Lung (tissue), 12 donors: ENCODE results near the gene CCDC80. TPM values are rescaled to one million over a fixed set of nuclear protein-coding genes. Genes with fewer than 3 reads are reported as not detected.

Source experiments
- ATAC-seq: fragments of 200-7000 bp; cut with Tn5 transposase; one replicate; pipeline ENCODE4 v1.9.1; 2020; ENCODE audit warnings: moderate number of reproducible peaks; ENCODE audit not compliant: insufficient read depth, low FRiP score
- DNase-seq, 3 donors: peaks; one replicate each; pipeline ENCODE4 v3.0.0-alpha.2; 2013 to 2017
- H3K27ac ChIP-seq, 2 donors: one replicate each; pipeline ENCODE4 v1.5.1; 2013; ENCODE audit warnings: mild to moderate bottlenecking in 2 of 2, moderate library complexity in 2 of 2, control low read depth in 1 of 2, inconsistent platforms in 1 of 2, low read depth in 1 of 2, low read length in 1 of 2
- H3K27me3 ChIP-seq, 3 donors: one replicate each; pipeline ENCODE4 v1.5.1; 2013; ENCODE audit warnings: low read length in 2 of 3; ENCODE audit not compliant: control insufficient read depth in 3 of 3, insufficient read depth in 3 of 3
- H3K36me3 ChIP-seq, 4 donors: one replicate each; pipeline ENCODE4 v1.5.1; 2013; ENCODE audit warnings: low read length in 4 of 4, mild to moderate bottlenecking in 1 of 4, moderate library complexity in 1 of 4; ENCODE audit not compliant: control insufficient read depth in 4 of 4, insufficient read depth in 4 of 4
- H3K4me1 ChIP-seq, 5 donors: one replicate each; pipeline ENCODE4 v1.5.1; 2013; ENCODE audit warnings: low read length in 5 of 5, mild to moderate bottlenecking in 2 of 5, moderate library complexity in 1 of 5; ENCODE audit not compliant: control insufficient read depth in 5 of 5, insufficient read depth in 5 of 5
- H3K4me3 ChIP-seq: one replicate; pipeline ENCODE4 v1.5.1; 2013; ENCODE audit warnings: mild to moderate bottlenecking, control low read depth, moderate library complexity
- H3K9ac ChIP-seq, 2 donors: one replicate each; pipeline ENCODE4 v1.5.1; 2013; ENCODE audit warnings: low read length in 2 of 2, control low read depth in 1 of 2; ENCODE audit not compliant: insufficient read depth in 1 of 2
- H3K9me3 ChIP-seq, 4 donors: one replicate each; pipeline ENCODE4 v1.5.1; 2013; ENCODE audit warnings: low read length in 3 of 4, mild to moderate bottlenecking in 1 of 4, moderate library complexity in 1 of 4; ENCODE audit not compliant: control insufficient read depth in 4 of 4, insufficient read depth in 3 of 4
- WGBS, 2 donors: extraction: QIAGEN DNeasy Blood & Tissue Kit; methylation state at CpG; one replicate each; pipeline ENCODE4 v1.1.7; 2013; 5-methylcytosine and 5-hydroxymethylcytosine counted together
- polyA plus RNA-seq, 2 donors: library from polyadenylated mRNA; stranded (reverse); fragments of 200-250 nt; gene quantifications; one replicate each; pipeline ENCODE4 v1.2.1, GENCODE V29; 2013
- total RNA-seq, 2 donors: library from RNA; depleted of rRNA in 1 of 2; stranded (reverse); fragments of >200 nt in 1 of 2; gene quantifications; one replicate each; pipeline ENCODE4 v1.2.1, GENCODE V29; 2014 to 2021
- TF ChIP-seq, protein P1 (sequence below): IDR thresholded peaks from 2 replicates; pipeline ENCODE4 v1.5.1; 2012; ENCODE audit warnings: mild to moderate bottlenecking; ENCODE audit errors: control extremely low read depth, extremely low read depth
- donor health status: control.
- donor health status: control.
- donor health status: Bipolar disorder and iron deficiency.
- donor health status: healthy.
- donor health status: DM: yes; HTN: yes; CAD: no.

CCDC80 gene
- total and polyA plus RNA-seq, 4 donors, result 19.0 to 63.3 (median 29.3) TPM

DNA sequence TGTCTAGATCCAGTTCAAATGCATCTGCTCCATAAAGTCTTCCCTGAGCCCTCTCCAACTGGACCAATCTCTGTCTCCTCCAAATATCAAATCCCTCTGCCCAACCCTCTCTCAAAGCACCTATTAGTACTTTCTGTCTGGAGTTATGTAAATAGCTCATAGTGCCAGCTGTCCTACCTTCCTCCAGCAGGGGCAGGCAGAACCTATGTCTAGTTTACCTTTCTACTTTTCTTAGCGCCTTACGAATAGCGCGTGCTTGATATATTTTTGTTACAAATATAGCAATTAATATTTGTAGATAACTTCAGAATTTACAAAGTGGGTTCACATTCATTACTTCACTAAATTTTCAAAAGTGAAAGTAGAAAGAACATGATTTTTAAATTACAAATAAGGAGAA is 14.0 kb upstream of the CCDC80 start:
- ATAC-seq, result no peak

GRCh38 chr3:112654492-112654891 is 13.5 kb upstream of the CCDC80 start:
- no peak for DNase-seq
- TF ChIP-seq, protein P1, sequence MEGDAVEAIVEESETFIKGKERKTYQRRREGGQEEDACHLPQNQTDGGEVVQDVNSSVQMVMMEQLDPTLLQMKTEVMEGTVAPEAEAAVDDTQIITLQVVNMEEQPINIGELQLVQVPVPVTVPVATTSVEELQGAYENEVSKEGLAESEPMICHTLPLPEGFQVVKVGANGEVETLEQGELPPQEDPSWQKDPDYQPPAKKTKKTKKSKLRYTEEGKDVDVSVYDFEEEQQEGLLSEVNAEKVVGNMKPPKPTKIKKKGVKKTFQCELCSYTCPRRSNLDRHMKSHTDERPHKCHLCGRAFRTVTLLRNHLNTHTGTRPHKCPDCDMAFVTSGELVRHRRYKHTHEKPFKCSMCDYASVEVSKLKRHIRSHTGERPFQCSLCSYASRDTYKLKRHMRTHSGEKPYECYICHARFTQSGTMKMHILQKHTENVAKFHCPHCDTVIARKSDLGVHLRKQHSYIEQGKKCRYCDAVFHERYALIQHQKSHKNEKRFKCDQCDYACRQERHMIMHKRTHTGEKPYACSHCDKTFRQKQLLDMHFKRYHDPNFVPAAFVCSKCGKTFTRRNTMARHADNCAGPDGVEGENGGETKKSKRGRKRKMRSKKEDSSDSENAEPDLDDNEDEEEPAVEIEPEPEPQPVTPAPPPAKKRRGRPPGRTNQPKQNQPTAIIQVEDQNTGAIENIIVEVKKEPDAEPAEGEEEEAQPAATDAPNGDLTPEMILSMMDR, result no peak
- Histone ChIP-seq H3K9ac (no peak overlapping the region), H3K4me3 (no peak overlapping the region), H3K27me3 (no peaks in the 10 kb centered on the region), H3K9me3 (no peaks in the 10 kb centered on the region), H3K27ac (peak overlapping the region; percentile 6 to 54), H3K36me3 (no peaks in the 10 kb centered on the region), H3K4me1 (peaks cover 0 to 39% (median 3%) of the 10 kb centered on the region in 5 donors)
- ATAC-seq, result no peak
- WGBS, 2 donors, result 78 to 87% methylated on average over 5 of the region's 5 CpGs

More for the DNA sequence above, 14.0 kb upstream of the CCDC80 start:
- TF ChIP-seq, protein P1, result no peak
- Histone ChIP-seq H3K36me3 (no peaks in the 10 kb centered on the region), H3K9ac (no peak overlapping the region), H3K27ac (peak overlapping the region in 1 of 2 donors; percentile 6), H3K9me3 (no peaks in the 10 kb centered on the region), H3K27me3 (no peaks in the 10 kb centered on the region), H3K4me3 (no peak overlapping the region), H3K4me1 (peaks cover 0 to 39% (median 3%) of the 10 kb centered on the region in 5 donors)
- DNase-seq, result no peak
- 96 to 98% methylated on average over 4 of the region's 4 CpGs for WGBS, 2 donors

DNA sequence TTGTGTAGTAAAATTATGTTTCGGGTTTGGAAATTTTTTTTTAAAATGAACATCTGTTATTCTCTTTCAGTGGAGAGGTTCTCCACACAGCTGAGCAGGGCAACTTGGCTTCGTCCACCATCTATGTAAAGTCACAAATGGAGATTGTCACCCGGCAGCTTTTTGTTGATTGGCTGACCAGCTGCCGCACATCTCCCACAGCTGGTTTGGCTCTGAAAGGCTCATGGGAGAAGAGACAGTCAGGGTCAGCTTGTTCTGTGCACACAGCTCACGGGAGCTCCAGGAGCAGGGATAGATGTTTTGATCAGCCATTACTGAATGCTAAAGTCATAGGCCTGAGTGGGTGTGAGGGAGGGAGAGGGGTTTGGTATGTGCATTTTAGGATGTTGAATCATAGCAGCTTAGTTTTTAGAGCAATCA is 12.9 kb upstream of the CCDC80 start:
- Histone ChIP-seq H3K4me3 (no peak overlapping the region), H3K27me3 (no peaks in the 10 kb centered on the region), H3K9me3 (no peaks in the 10 kb centered on the region), H3K27ac (peak overlapping the region in 1 of 2 donors; percentile 56), H3K36me3 (no peaks in the 10 kb centered on the region), H3K4me1 (peaks cover 0 to 39% (median 3%) of the 10 kb centered on the region in 5 donors), H3K9ac (no peak overlapping the region)
- WGBS, 2 donors, result 70 to 87% methylated on average over 5 of the region's 5 CpGs
- ATAC-seq (peak; percentile 48), DNase-seq (peak; percentile 89 to 95 (median 94))
- TF ChIP-seq, protein P1, result no peak
